K562 (cell line): ENCODE data around the gene NUP133.

Experiments
- ARNT ChIP-seq, 2 experiments: fragments of 450-650 bp; IDR thresholded peaks; 2 replicates each; pipeline ENCODE4 v1.6.1; 2016; ENCODE audit warnings: mild to moderate bottlenecking in 1 of 2
- BHLHE40 ChIP-seq: IDR thresholded peaks from 2 replicates; pipeline ENCODE4 v1.6.1; 2011; ENCODE audit warnings: low read length, improper control_type of control experiment
- CTCF ChIP-seq, 3 experiments: IDR thresholded peaks in 2 of 3; conservative IDR thresholded peaks in 1 of 3; 2 replicates each; pipeline ENCODE4 v1.5.1; 2011 to 2012; ENCODE audit warnings: low read length in 3 of 3, mild to moderate bottlenecking in 3 of 3, control low read depth in 2 of 3, improper control_type of control experiment in 1 of 3, inconsistent platforms in 1 of 3, low read depth in 1 of 3, mixed read lengths in 1 of 3, moderate library complexity in 1 of 3; ENCODE audit not compliant: insufficient read depth in 2 of 3
- EP300 ChIP-seq: IDR thresholded peaks from 2 replicates; pipeline ENCODE4 v1.6.1; 2012; ENCODE audit warnings: low read length, improper control_type of control experiment
- ETS1 ChIP-seq: conservative IDR thresholded peaks from 2 replicates; pipeline ENCODE4 v1.6.1; 2011; ENCODE audit warnings: low read depth, mild to moderate bottlenecking, low read length; ENCODE audit not compliant: control insufficient read depth
- HNRNPL ChIP-seq: fragments of 200-400 bp; formaldehyde crosslinking; IDR thresholded peaks from 2 replicates; pipeline ENCODE4 v1.6.1; 2017; ENCODE audit warnings: low read depth, mild to moderate bottlenecking, low read length
- NCOA1 ChIP-seq: fragments of 450-650 bp; IDR thresholded peaks from 2 replicates; pipeline ENCODE4 v1.6.1; 2016; ENCODE audit warnings: low read depth
- RCOR1 ChIP-seq, 2 experiments: IDR thresholded peaks; 2 replicates each; pipeline ENCODE4 v1.6.1; 2012; ENCODE audit warnings: low read depth in 2 of 2, low read length in 2 of 2, borderline replicate concordance in 1 of 2, improper control_type of control experiment in 1 of 2
- TAF7 ChIP-seq: fragments of 450-650 bp; IDR thresholded peaks from 2 replicates; pipeline ENCODE4 v1.6.1; 2016; ENCODE audit warnings: missing genetic modification characterization, missing compliant biosample characterization
- XRCC3 ChIP-seq: fragments of 450-650 bp; IDR thresholded peaks from 2 replicates; pipeline ENCODE4 v1.6.1; 2017; ENCODE audit warnings: mild to moderate bottlenecking, moderate library complexity
- YBX1 ChIP-seq: fragments of 450-650 bp; IDR thresholded peaks from 2 replicates; pipeline ENCODE4 v1.7.1; 2016; ENCODE audit warnings: mild to moderate bottlenecking
- ZBTB7A ChIP-seq: IDR thresholded peaks from 2 replicates; pipeline ENCODE4 v1.6.1; 2011; ENCODE audit warnings: low read depth, mild to moderate bottlenecking, low read length, moderate library complexity, borderline replicate concordance; ENCODE audit not compliant: control insufficient read depth

DNA sequence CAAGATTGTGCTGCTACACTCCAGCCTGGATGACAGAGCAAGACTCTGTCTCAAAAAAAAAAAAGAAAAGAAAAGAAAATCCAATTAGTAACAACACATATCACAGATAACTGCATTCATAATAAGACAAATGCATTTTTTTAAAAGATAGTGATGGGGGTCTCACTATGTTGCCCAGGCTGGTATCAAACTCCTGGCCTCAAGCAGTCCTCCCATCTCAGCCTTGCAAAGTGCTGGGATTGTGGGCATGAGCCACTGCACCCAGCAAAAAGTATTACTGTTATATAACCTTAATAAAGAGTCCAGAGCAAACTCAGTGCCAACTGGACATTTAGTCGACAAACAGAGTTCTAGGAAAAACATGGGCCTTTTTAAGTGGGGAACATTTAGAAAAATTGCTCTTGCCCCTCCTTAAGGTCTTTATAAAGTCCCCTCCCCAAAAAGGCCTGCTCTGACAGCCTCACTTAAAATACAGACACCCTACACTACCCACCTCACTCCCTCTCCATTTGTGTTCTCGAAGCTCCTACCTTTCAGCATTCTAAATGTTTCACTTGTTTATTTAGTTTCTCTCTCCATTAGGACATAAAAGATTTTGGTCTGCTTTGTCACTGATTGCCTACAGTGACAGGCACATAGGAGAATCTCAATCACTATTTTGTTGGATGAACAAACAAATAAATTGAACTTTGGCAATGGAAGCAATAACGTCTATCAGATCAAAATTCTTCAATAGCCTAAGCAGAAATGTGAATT, 42.8 kb upstream of the NUP133 start:
- TF ChIP-seq ZBTB7A (no peak), ARNT (IDR thresholded peaks at IDR 0.05) (no peak), HNRNPL (no peak), ETS1 (no peak), XRCC3 (no peak), NCOA1 (no peak), YBX1 (no peak), TAF7 (tag) (no peak), CTCF (IDR thresholded peaks at IDR 0.05 in 2 of 3, conservative IDR thresholded peaks at IDR 0.05 in 1 of 3; ENCODE audit: insufficient read depth in 2 of 3, low read depth in 1 of 3, low read length in 3 of 3) (no peak), RCOR1 (IDR thresholded peaks at IDR 0.05; ENCODE audit: borderline replicate concordance in 1 of 2, low read depth in 2 of 2, low read length in 2 of 2) (no peak), EP300 (no peak), BHLHE40 (no peak)
